Tibial artery (tissue), 4 donors: ENCODE data around the gene UGGT1.

Source experiments
- DNase-seq, 2 donors: peaks; one replicate each; pipeline ENCODE4 v3.0.0-alpha.2; 2019
- H3K27ac ChIP-seq, 2 donors: fragments of 200-600 bp; sonication (generic) in 1 of 2; 1 replicate in 1 of 2; 2 replicates in 1 of 2; pipeline ENCODE4 v1.5.1; 2018 to 2019; ENCODE audit warnings: mild to moderate bottlenecking in 1 of 2
- H3K27me3 ChIP-seq, 2 donors: fragments of 200-600 bp; sonication (generic) in 1 of 2; one replicate each; pipeline versions ENCODE4 v1.5.1 to v1.6.0; 2016 to 2019
- H3K36me3 ChIP-seq, 3 donors: fragments of 200-600 bp; sonication (generic) in 2 of 3; one replicate each; pipeline ENCODE4 v1.5.1; 2016 to 2019; ENCODE audit warnings: mild to moderate bottlenecking in 2 of 3
- H3K4me1 ChIP-seq, 4 donors: fragments of 200-600 bp; sonication (generic) in 2 of 4; 1 replicate in 3 of 4; 2 replicates in 1 of 4; pipeline ENCODE4 v1.5.1; 2016 to 2019
- H3K4me3 ChIP-seq, 2 donors: fragments of 200-600 bp; sonication (generic) in 1 of 2; 1 replicate in 1 of 2; 2 replicates in 1 of 2; pipeline ENCODE4 v1.5.1; 2018 to 2019; ENCODE audit warnings: mild to moderate bottlenecking in 2 of 2
- H3K9me3 ChIP-seq, 3 donors: fragments of 200-600 bp; sonication (generic) in 1 of 3; one replicate each; pipeline ENCODE4 v1.5.1; 2016 to 2019
- intact Hi-C: fragments of 100-400 bp; cut with DNase I; formaldehyde crosslinking; loops from one replicate; pipeline ENCODE4 v1.15.0; 2023; ENCODE audit warnings: low total_unique reads
- TF ChIP-seq, protein P1 (sequence below), 2 experiments: fragments of 200-600 bp in 1 of 2; fragments of 450-650 bp in 1 of 2; IDR thresholded peaks; one replicate each; pipeline ENCODE4 v1.5.1; 2017 to 2019; ENCODE audit warnings: antibody characterized with exemption in 2 of 2, mild to moderate bottlenecking in 1 of 2, moderate library complexity in 1 of 2

Gene UGGT1

DNA sequence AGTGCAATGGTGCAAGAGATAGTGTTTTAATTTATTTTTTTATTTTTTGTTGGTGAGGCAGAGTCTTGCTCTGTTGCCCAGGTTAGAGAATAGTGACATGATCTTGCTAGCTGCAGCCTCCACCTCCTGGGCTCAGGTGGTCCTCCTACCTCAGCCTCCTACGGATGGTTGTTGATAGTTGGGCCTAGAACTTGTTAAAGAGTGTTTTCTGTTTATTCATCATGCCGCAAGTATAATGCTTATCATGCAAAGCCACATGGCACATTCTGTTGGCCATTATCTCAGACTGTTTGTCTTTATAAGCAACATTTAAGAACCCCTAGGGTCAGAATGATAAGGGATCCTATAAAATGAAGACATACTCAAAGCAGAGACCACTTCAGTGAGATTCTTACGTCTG, 1.7 kb downstream of the UGGT1 start:
- Histone ChIP-seq H3K9me3 (no peaks in the 10 kb centered on the region), H3K27ac (no peak overlapping the region), H3K36me3 (peaks cover 0 to 3% (median 2%) of the 10 kb centered on the region in 3 donors), H3K4me1 (peaks cover 0 to 21% (median 13%) of the 10 kb centered on the region in 4 donors), H3K4me3 (no peak overlapping the region), H3K27me3 (no peaks in the 10 kb centered on the region)
- DNase-seq: no peak
- intact Hi-C loops: loop anchor here (5.0 kb wide), 2 partner anchors 60 to 210 kb away; no protein-coding TSS in a partner anchor
- TF ChIP-seq, protein P1, sequence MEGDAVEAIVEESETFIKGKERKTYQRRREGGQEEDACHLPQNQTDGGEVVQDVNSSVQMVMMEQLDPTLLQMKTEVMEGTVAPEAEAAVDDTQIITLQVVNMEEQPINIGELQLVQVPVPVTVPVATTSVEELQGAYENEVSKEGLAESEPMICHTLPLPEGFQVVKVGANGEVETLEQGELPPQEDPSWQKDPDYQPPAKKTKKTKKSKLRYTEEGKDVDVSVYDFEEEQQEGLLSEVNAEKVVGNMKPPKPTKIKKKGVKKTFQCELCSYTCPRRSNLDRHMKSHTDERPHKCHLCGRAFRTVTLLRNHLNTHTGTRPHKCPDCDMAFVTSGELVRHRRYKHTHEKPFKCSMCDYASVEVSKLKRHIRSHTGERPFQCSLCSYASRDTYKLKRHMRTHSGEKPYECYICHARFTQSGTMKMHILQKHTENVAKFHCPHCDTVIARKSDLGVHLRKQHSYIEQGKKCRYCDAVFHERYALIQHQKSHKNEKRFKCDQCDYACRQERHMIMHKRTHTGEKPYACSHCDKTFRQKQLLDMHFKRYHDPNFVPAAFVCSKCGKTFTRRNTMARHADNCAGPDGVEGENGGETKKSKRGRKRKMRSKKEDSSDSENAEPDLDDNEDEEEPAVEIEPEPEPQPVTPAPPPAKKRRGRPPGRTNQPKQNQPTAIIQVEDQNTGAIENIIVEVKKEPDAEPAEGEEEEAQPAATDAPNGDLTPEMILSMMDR (IDR thresholded peaks at IDR 0.05): no peak

DNA sequence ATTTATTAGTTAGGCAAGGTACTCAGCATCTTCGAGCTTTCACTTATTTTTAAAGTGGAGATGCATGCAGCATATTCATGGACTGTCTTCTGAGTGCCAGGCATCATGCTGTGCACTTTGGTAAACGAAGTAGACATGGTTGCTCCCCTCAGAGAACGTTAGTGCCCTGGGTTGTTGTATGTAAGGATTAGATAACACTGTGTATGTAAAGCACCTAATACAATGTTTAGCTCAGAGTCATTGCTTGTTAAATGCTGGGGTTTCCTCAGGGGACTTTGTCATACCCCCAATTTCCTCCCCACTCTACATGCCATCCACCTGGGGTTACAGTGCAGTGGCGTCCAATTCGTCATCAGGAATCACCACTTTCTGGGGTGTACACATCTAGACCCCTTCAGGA, 2.8 kb downstream of the UGGT1 start:
- H3K9me3 ChIP-seq: no peaks in the 10 kb centered on the region
- H3K36me3 ChIP-seq: peaks cover 6 to 14% (median 9%) of the 10 kb centered on the region in 3 donors
- TF ChIP-seq, protein P1 (IDR thresholded peaks at IDR 0.05): no peak
- peaks cover 0 to 21% (median 13%) of the 10 kb centered on the region in 4 donors for H3K4me1 ChIP-seq
- no peak overlapping the region for H3K27ac ChIP-seq
- intact Hi-C loops: loop anchor here (5.0 kb wide), 2 partner anchors 61 to 211 kb away; no protein-coding TSS in a partner anchor
- no peak overlapping the region for H3K4me3 ChIP-seq
- H3K27me3 ChIP-seq: no peaks in the 10 kb centered on the region
- DNase-seq: no peak

DNA sequence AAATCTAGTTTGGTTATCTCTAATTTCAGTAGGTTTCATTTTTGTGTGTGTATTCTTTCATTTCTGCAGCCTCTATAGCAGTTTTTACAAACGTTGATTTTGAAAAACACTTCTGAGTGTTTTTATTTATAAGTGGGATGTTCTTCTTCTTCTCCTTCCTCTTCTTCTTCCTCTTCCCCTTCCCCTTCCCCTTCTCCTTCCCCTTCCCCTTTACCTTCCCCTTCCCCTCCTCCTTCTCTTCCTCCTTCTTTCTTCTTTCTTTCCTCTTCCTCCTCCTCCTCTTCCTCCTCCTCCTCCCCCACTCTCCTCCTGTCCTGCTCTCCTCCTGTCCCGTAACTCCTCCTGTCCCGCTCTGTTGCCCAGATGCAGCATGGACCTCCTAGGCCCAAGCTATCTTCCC, 4.2 kb downstream of the UGGT1 start:
- intact Hi-C loops: no loop called here

DNA sequence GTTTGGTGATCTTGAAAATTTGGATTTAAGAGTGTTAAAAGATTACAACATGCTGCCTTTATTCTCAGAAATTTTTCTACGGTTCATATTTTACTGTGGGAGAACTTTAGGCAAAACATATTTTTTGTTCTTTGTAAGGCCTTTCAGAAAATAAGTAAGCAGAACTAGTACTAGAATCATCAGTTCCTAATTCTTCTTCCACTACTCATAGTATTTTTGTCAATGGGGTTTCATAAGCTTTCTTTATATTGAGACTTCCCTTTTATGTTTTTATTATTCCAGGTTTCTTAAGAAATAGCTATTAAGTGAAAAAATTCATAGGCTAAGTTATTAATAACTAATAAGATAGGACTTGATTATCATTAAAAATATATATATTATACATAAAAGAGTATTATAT, 12.4 kb downstream of the UGGT1 start:
- Histone ChIP-seq H3K4me1 (peaks cover 0 to 11% (median 0%) of the 10 kb centered on the region in 4 donors), H3K27ac (peak overlapping the region in 1 of 2 donors; percentile 18), H3K36me3 (peaks cover 0 to 43% (median 27%) of the 10 kb centered on the region in 3 donors), H3K27me3 (no peaks in the 10 kb centered on the region), H3K4me3 (no peak overlapping the region), H3K9me3 (no peaks in the 10 kb centered on the region)
- intact Hi-C loops: no loop called here
- TF ChIP-seq, protein P1 (IDR thresholded peaks at IDR 0.05): no peak
- no peak for DNase-seq

More for the DNA sequence above, 4.2 kb downstream of the UGGT1 start:
- H3K4me1 ChIP-seq: peaks cover 0 to 19% (median 12%) of the 10 kb centered on the region in 4 donors
- H3K4me3 ChIP-seq: no peak overlapping the region
- DNase-seq: no peak
- TF ChIP-seq, protein P1 (IDR thresholded peaks at IDR 0.05): no peak
- H3K36me3 ChIP-seq: peaks cover 6 to 28% (median 22%) of the 10 kb centered on the region in 3 donors
- no peak overlapping the region for H3K27ac ChIP-seq
- no peaks in the 10 kb centered on the region for H3K27me3 ChIP-seq
- H3K9me3 ChIP-seq: no peaks in the 10 kb centered on the region

DNA sequence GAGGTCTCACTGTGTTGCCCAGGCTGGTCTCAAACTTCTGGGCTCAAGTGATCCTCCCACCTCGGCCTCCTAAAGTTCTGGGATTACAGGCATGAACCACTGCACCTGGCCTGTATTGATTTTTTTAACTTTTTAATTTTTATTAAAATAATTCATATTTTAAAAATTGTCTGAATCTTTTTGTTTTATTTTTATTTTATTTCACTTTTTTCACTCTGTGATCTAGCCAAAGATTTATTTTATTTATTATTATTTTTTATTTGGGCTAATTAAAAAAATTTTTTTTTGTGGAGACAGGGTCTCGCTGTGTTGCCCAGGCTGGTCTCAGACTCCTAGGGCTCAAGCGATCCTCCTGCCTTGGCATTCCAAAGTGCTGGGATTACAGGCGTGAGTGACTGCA, 14.1 kb downstream of the UGGT1 start:
- DNase-seq: no peak
- no peak overlapping the region for H3K27ac ChIP-seq
- peaks cover 13 to 43% (median 22%) of the 10 kb centered on the region in 3 donors for H3K36me3 ChIP-seq
- no peaks in the 10 kb centered on the region for H3K9me3 ChIP-seq
- no peaks in the 10 kb centered on the region for H3K27me3 ChIP-seq
- TF ChIP-seq, protein P1 (IDR thresholded peaks at IDR 0.05): no peak
- no peak overlapping the region for H3K4me3 ChIP-seq
- intact Hi-C loops: no loop called here
- peaks cover 0 to 11% (median 0%) of the 10 kb centered on the region in 4 donors for H3K4me1 ChIP-seq

DNA sequence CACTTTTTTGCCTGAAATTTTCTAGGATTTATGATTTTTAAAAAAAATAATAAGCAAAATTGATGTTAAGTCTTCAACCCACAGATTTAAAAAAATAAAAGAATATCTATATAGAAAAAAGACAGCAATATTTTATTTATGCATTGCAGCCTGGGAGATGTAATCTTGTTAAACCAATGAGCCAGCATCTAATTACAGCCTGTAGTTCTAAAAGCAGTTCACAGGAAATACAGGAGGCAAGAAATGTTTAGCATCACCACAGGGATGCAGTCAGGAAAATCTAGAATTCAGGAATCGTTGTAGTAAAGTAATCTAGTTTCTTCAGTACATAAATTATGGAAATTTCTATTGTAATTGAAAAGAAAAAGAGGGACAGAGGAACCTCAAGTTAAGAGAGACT, 17.2 kb downstream of the UGGT1 start:
- Histone ChIP-seq H3K27ac (no peak overlapping the region), H3K36me3 (peaks cover 23 to 50% (median 29%) of the 10 kb centered on the region in 3 donors), H3K9me3 (no peaks in the 10 kb centered on the region), H3K27me3 (no peaks in the 10 kb centered on the region), H3K4me3 (no peak overlapping the region), H3K4me1 (peaks cover 0 to 3% (median 0%) of the 10 kb centered on the region in 4 donors)
- intact Hi-C loops: no loop called here
- no peak for DNase-seq
- TF ChIP-seq, protein P1 (IDR thresholded peaks at IDR 0.05): no peak
